WERI-Rb-1 (cell line): Measurements from ENCODE around the gene KXD1.

Source experiments
- DNase-seq: peaks from one replicate; pipeline ENCODE4 v3.0.0-alpha.2; 2020
- H3K27ac ChIP-seq: fragments of 250-450 bp; sonication (Bioruptor Pico); 2 replicates; pipeline ENCODE4 v1.5.1; 2020; ENCODE audit warnings: mild to moderate bottlenecking, moderate library complexity
- H3K27me3 ChIP-seq: fragments of 250-450 bp; sonication (Bioruptor Pico); 2 replicates; pipeline ENCODE4 v1.5.1; 2021; ENCODE audit warnings: mild to moderate bottlenecking, low read depth, moderate library complexity; ENCODE audit not compliant: insufficient read depth, severe bottlenecking
- H3K36me3 ChIP-seq: fragments of 250-450 bp; sonication (Bioruptor Pico); 2 replicates; pipeline ENCODE4 v1.5.1; 2020; ENCODE audit warnings: mild to moderate bottlenecking, moderate library complexity
- H3K4me3 ChIP-seq: 2 replicates; pipeline ENCODE4 v1.5.1; 2011; ENCODE audit warnings: low read depth, mild to moderate bottlenecking, control low read depth, low read length
- H3K9me3 ChIP-seq: fragments of 250-450 bp; sonication (Bioruptor Pico); 2 replicates; pipeline ENCODE4 v1.5.1; 2021; ENCODE audit warnings: mild to moderate bottlenecking, moderate library complexity; ENCODE audit not compliant: severe bottlenecking
- CTCF ChIP-seq: IDR thresholded peaks from 2 replicates; pipeline ENCODE4 v1.5.1; 2011; ENCODE audit warnings: low read depth, mild to moderate bottlenecking, control low read depth, inconsistent platforms, low read length

KXD1 gene

DNA sequence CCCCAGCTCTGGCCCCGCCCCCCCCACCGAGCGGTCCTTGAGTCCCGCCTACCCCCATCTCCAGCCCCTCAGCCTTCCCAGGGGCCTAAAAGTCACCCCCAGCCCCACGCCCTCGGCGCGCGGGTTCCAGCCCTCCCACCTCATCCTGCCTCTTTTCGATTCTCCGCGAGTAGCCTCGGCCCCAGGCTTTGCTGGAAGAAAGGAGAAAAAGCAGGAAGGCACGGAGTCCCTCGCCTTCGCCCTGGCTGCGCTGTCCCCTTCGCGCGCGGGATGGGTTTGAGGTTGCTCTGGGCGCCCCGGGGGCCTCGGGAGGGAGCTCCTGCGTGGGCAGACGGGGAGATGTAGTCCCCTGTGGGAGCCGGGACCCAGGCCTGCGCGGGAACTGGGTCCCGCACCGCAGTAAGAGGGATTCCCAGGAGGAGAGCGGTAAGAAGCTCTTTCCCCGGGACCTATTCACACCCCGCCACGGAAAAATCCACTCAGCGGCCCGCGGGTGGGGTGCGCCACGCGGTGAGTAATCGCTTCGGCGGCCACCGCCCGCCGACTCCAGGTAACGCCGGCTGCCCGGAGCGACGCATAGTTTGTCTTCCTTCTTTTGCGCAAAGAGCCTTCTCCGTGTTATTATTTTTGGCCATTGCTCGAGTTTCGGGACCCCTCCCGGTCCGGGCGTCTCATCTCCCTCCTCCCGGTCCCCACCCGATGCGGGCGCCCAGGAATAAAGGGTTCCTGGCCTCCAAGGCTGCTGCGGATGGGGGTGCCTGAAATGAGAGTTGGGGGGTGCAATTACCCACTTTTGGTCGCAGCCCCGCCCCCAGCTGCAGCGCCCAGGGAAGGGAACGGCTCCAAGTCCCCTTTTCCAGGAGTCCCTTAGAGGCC lies 49.8 kb downstream of the KXD1 start:
- Histone ChIP-seq H3K27me3 (peaks cover 52% of the 10 kb centered on the region), H3K9me3 (no peaks in the 10 kb centered on the region), H3K36me3 (peaks cover 2% of the 10 kb centered on the region; the same call in 1 of the 2 replicates), H3K4me3 (peak overlapping the region; percentile 51), H3K27ac (no peak overlapping the region)
- DNase-seq = peak; percentile 33
- TF ChIP-seq CTCF = no peak

GRCh38 chr19:18608102-18608804 lies 50.6 kb downstream of the KXD1 start:
- no peak for DNase-seq
- no peaks in the 10 kb centered on the region for H3K36me3 ChIP-seq
- no peak overlapping the region for H3K4me3 ChIP-seq
- H3K9me3 ChIP-seq = no peaks in the 10 kb centered on the region
- H3K27me3 ChIP-seq = peaks cover 60% of the 10 kb centered on the region
- H3K27ac ChIP-seq = no peak overlapping the region
- no peak for TF ChIP-seq CTCF

DNA sequence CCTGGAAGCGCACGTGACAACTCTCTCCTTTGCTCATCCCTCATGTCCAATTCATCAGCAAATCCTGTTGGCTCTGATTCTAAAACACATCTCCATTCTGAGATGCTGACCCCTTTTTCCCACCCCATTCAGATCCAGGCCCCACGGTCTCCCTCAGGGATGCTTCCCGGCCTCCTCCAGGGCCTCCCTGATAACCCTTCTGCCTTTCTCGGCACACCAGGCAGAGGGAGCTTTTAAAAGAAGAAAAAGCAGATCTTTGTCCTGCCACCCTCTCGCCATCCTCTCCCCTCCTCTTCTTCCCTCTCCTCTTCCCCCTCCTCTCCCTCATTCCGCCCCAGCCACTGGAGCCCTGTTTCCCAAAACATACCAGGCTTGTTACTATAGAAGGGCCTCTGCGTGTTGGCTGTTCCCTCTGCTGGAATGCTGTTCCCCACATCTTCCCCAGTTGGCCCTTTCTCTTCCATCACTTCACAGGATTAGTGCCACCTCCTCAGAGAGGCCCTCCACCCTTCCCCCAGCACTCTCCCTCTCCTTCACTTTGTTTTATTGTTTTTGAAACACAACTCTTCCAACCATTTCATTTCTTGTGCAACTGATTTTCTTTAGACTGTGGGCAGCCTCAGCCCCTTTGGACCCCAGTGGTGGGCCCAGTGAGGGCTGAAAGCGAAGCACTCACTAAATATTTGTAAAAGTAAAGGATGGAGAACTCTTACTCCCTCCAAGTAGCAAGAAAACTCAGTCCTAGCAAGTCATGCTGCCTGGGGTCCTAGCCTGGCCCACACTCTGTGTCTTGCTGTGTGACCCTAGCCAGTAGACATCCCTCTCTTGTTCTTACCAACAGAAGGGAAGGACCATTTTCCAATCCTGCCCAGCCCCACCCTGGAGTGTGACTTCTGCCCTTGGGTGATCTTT lies 51.4 kb downstream of the KXD1 start:
- no peak for DNase-seq
- H3K9me3 ChIP-seq = no peaks in the 10 kb centered on the region
- H3K27me3 ChIP-seq = peaks cover 66% of the 10 kb centered on the region
- no peak overlapping the region for H3K27ac ChIP-seq
- TF ChIP-seq CTCF = no peak
- H3K4me3 ChIP-seq = no peak overlapping the region
- no peaks in the 10 kb centered on the region for H3K36me3 ChIP-seq

DNA sequence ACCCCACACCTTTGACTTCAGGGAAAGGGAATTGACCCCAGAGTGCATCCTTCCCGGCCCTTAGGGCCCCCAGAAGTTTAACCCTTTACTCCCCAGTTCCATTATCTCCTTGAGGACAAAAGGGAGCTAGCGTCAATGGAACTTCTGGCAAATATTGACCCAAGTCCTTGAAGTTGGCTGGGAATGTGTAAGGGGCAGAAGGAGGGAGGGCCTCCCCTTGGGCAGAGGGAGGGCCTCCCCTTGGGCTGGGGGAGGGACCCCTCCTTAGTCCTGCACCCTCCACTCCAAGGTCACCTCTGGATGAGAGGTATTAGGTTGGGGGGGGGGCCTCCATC lies 52.0 kb downstream of the KXD1 start:
- Histone ChIP-seq H3K9me3 (no peaks in the 10 kb centered on the region), H3K4me3 (no peak overlapping the region), H3K36me3 (no peaks in the 10 kb centered on the region), H3K27ac (no peak overlapping the region), H3K27me3 (peaks cover 68% of the 10 kb centered on the region)
- no peak for DNase-seq
- no peak for TF ChIP-seq CTCF

DNA sequence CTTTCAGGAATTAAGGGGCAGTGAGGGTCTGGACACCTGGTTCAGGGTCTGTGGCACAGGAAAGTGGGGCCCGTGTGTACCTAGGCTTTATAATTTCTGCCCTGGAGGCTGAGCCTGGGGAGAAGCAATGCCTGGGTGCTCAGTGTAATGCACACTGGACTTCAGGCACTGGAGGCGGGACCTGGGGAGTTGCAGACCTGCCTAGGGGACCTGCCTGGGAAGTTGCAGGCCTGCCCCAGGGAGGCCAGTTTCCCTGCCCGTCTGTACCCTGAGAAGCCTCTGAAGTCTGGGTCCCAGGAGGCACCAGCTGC lies 52.5 kb downstream of the KXD1 start:
- H3K9me3 ChIP-seq = no peaks in the 10 kb centered on the region
- DNase-seq = no peak
- H3K27me3 ChIP-seq = peaks cover 68% of the 10 kb centered on the region
- no peak for TF ChIP-seq CTCF
- no peak overlapping the region for H3K4me3 ChIP-seq
- no peaks in the 10 kb centered on the region for H3K36me3 ChIP-seq
- no peak overlapping the region for H3K27ac ChIP-seq
